Body of pancreas (tissue), 4 donors: ENCODE results near the gene TMCC3.

Experiments used
- POLR2A ChIP-seq, 3 donors: fragments of 450-650 bp; IDR thresholded peaks; one replicate each; pipeline ENCODE4 v1.6.1; 2016; ENCODE audit warnings: antibody characterized with exemption in 3 of 3, mild to moderate bottlenecking in 2 of 3
- TF ChIP-seq, protein P1 (sequence below), 7 experiments: fragments of 450-650 bp in 4 of 7; fragments of 200-600 bp in 3 of 7; sonication (generic) in 3 of 7; IDR thresholded peaks; one replicate each; pipeline ENCODE4 v1.5.1; 2016 to 2019; ENCODE audit warnings: antibody characterized with exemption in 7 of 7

GRCh38 chr12:94535510-94535921 lies 114.8 kb downstream of the TMCC3 start:
- TF ChIP-seq, protein P1, sequence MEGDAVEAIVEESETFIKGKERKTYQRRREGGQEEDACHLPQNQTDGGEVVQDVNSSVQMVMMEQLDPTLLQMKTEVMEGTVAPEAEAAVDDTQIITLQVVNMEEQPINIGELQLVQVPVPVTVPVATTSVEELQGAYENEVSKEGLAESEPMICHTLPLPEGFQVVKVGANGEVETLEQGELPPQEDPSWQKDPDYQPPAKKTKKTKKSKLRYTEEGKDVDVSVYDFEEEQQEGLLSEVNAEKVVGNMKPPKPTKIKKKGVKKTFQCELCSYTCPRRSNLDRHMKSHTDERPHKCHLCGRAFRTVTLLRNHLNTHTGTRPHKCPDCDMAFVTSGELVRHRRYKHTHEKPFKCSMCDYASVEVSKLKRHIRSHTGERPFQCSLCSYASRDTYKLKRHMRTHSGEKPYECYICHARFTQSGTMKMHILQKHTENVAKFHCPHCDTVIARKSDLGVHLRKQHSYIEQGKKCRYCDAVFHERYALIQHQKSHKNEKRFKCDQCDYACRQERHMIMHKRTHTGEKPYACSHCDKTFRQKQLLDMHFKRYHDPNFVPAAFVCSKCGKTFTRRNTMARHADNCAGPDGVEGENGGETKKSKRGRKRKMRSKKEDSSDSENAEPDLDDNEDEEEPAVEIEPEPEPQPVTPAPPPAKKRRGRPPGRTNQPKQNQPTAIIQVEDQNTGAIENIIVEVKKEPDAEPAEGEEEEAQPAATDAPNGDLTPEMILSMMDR (IDR thresholded peaks at IDR 0.05), result no peak
- TF ChIP-seq POLR2A (IDR thresholded peaks at IDR 0.05), result no peak
